GM19328 (cell line): ENCODE measurements around the gene CALML4.
A peak's percentile ranks its signal among the peaks of the same experiment; 100 is the strongest.
"Not testable (repeated sequence)": the region's sequence is repeated elsewhere in the genome, so short reads cannot be mapped to it uniquely, and the experiment has no call there.

Source experiments
- ATAC-seq: cut with Tn5 transposase; IDR thresholded peaks from one replicate; pipeline ENCODE4 v1.9.1; 2021; ENCODE audit warnings: mild to moderate bottlenecking, moderate library complexity; ENCODE audit not compliant: unreplicated experiment

Gene CALML4, protein sequence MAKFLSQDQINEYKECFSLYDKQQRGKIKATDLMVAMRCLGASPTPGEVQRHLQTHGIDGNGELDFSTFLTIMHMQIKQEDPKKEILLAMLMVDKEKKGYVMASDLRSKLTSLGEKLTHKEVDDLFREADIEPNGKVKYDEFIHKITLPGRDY

DNA sequence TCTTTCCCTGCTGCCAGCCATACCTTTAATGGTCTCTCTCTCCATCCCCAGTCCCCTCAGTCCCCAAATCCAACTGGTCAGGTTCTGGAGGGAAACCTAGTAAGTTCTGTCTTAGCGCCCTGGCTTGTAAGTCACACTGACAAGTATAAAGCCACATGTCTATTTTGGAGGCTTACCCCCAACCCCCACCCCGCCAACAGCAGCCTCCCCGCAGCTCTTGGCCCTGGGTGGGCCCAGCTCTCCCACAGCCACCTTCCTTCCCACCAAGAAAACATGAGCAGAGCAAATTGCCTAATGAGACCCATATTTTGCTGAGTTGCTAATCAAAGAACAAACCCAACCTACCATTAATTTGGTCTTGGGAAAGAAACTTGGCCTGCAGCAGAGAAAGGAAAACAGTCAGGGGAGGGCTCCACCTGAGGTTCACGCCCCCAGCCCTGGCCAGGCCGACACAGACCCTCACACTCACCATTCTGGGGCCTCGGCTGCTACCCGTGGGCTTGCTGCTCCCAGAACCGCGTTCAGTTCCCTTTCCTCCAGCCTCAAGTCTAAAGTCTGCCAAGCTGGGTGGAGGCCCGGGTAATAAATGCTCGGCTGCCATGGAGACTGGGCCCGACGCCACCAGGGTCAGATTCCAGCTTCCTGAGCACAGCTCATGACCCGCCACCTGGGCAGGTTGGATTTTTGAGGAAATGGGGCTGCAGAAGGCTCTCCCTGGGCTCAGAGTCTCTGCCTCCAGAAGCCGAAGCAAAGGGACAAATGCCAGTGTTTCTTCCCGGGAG is at the start of gene CALML4:
Gene CALML4, minus strand, starts transcription at position 557 of the 782 bp plus-strand sequence. Its CDS starts 85 bp downstream, at position 472.
- ATAC-seq, result no peak

DNA sequence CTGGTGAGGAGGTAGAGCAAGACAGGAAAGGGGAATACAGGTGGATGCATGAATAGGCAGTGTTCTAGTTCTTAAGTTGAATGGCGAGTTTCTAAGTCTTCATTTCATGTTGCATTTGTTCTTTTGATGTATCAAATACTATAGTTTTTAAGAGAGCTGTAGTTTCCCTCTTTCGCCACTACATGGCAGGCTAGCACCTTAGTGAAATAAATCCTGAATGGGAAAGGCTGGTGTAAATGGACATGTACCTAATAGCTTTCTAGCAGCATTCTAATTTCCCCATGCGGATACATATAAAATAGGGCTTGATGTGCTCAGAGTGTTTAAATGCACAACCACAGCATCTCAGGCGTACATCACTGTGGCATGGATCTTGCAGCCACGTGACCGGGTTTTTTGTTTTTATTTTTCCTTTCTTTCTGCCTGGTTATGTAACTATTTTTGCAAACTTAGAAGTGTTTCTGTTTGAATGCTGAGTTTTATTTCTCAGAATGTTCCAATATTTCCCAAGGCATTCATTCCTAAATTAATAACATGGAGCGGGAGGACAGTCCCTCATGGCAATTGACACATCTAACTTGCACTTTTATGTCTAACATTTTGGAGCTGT is 47.9 kb upstream of the CALML4 start:
- no peak for ATAC-seq

DNA sequence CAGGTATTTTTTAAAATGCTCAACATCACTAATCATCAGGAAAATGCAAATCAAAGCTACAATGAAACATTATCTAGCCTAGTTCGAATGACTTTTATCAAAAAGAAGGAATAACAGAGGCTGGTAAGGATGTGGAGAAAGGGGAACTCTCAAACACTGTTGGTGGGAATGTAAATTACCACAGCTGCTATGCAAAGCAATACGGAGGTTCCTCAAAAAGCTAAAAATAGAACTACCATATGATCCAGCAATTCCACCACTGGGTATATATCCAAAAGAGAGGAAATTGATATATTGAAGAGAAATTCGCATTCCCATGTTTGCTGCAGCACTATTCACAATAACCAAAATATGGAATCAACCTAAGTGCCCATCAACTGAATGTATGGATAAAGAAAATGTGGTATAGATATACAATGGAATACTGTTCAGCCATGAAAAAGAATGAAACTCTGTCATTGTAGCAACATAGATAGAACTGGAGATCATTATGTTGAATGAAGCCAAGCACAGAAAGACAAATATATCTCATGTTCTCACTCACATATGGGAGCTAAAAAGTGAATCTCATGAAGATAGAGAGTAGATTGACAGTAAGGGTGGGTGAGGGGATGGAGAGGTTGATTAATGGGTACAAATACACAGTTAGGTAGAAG is 44.1 kb upstream of the CALML4 start:
- no peak for ATAC-seq

DNA sequence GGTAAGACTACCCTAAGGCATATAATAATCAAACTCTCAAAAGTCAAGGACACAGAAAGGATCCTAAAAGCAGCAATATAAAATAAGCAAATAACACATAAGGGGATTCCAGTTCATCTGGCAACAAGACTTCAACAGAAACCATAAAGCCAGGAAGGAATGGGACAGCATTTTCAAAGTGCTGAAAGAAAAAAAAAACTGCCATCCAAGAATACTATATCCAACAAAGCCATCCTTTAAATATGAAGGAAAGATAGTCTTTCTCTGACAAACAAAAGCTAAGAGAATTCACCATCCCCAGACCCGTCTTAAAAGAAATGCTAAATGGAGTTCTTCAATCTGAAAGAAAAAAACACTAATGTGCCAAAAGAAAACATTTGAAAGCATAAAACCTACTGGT is 39.1 kb upstream of the CALML4 start:
- ATAC-seq, result no peak

DNA sequence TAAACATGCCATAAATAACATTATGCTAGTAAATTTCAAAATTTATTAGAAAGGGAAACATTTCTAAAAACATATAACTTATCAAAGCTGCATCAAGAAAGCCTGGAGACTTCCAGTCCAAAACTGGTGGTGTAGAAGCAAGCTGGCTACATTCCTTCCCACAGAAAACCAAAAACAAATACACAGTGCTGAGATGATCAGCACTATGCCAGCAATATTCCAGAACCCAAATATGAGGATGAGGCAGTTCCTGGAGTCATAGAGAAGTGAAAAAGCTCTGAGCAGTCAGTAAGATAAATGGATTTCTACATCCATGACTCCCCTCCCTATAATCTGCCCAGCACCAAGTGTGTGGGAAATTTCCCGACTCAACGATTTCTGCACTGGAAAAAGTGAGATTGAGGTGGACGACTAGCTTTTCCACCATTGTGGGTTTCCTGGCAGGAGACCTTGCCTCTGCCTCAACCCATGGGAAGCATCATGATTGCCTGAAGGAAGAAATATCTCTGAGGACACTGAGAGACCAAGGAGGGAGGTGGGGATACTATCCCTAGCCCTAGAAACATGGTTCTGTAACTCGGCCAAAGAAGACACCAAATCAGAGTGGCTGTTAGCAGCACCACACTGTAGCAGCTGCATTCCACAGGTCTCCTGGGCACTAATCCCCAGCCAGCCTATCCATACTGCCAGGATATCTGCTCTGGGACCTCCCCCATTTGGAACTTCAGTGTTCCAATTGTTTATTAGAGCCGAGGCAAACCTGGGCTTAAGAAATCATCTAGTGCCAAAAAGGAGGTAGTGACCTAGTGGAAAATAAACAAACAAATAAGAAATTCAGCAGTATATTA is 36.2 kb upstream of the CALML4 start:
- no peak for ATAC-seq

DNA sequence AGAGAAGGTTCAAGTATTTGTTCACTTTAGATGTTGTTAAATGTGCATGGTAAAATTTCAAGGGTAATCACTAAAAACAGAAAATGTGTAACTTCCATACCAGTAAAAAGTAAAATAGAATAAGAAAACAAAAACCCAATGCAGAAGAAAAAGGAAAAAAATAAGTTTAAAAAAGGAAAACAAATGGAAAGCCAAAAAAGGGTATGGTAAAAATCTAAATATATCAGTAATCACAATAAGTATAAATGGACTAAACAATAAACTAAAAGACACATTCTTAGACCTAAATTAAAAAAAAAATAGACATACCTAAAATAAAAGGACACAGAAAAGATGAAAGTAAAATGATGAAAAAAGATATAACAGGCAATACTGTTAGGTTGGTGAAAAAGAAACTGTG is 33.9 kb upstream of the CALML4 start:
- no peak for ATAC-seq

DNA sequence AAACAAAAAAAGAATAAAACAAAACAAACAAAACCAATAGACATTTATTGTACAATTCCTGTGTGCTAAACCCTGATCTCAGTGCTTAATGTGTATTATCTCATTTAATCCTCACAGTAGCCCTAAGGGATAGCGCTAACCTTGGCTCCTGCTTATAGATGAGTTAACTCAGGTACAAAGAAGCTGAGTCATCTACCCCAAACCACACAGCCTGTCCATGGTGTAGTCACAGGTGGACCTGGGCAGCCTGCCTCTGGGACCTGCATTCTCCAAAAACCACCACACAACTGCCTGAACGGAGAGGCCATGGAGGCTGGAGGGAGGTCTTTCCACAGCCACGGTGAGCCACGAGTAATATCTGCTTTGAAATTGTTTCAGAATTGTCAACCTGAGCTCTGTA is 29.9 kb upstream of the CALML4 start:
- ATAC-seq, result no peak

DNA sequence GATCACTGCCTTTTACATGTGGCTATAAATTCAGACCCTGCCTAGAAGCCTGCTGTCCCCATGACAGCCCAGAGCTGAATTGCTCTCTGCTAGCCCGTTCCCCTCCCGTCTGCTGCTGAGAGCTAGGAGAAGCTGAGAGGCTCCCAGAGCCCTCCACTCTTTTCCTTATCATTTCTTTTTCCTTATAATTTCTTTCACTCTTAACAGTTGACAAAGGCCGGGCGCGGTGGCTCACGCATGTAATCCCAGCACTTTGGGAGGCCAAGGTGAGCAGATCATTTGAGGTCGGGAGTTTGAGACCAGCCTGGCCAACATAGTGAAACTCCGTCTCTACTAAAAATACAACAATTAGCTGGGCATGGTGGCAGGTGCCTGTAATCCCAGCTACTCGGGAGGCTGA is 29.4 kb upstream of the CALML4 start:
- not testable (repeated sequence) for ATAC-seq

DNA sequence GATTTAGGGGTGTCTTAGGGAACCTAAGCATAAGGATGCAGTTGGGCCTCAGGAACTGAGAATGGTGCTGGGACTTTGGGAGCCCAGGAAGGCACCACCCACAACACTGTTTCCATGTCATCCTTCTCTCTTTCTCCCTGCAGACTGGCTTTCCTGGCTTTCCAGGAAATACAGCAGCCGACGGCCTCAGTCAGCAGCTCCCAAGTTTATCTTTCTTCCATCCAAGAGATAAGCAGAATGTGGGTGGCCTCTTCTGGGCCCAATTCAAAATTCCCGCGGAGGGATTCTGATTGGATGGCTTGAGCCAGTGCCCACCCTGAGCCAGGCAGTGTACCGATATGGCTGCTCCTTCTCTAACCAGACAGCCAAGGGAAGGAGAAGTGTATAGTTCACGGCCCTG is 28.9 kb upstream of the CALML4 start:
- ATAC-seq, result no peak

DNA sequence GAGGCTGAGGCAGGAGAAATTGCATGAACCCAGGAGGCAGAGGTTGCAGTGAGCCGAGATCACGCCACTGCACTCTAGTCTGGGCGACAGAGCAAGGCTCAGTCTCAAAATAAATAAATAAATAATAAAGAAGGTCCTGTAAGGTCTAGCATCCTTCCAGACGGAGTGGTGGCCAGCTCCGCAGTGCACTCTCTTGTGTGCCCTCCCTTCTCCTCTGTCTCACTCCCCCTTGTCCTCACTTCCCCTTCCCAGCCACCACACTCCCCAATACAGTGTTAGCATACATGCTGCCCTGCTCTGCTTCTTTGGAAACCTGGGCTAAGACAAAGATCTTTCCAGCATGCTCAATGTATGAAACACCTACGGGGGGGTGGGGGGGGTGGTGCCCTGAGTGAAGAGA is 27.8 kb upstream of the CALML4 start:
- ATAC-seq, result no peak

DNA sequence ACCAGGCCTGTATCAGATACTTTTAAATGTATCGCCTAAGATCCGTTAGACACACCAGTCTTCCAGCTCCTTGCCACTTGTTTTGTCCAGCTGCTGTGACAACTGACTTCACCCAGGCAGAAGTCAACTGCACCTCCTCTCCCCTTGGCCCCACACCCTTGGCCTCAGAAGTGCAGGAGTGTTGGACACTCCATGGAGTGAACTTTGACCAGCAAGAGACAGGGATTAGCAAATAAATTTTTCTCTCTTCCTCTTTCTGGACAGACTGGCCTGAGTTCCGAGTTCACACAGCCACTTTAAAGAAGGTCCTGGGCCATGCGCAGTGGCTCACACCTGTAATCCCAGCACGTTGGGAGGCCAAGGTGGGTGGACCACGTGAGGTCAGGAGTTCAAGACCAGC is 27.3 kb upstream of the CALML4 start:
- ATAC-seq, result no peak

DNA sequence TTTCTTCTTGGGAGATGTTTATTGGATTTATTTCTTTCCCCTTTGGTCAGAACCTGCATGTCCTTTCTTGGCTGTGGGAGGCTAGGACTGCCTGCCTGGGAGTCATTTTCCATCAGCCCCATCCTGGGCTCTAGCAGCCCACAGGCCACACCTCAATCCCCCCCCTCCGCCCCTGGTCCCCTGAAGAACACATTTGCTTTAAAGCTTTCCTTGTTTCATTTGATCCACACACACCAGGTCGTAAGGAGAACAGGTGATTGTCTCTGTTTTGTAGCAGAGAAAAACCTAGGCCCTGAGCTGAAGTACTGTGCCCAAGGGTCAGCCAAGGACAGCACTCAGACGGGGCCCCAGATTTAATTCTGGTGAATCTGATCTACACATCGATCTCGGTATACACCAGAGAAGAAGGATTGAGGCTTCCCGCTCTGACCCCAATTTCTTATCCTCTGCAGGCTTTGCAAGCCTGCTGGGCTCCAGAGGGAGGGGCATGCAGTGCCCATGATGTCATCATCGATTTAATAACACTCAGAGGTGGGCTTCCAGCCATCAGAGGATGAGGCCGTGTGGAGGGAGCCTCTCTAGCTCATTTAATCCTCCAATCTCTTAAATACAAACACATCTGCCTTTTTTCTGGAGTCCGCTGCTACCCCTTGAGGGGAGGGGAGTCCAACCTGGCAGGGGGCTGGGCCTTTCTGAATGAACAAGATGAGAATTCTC is 26.1 kb upstream of the CALML4 start:
- no peak for ATAC-seq

DNA sequence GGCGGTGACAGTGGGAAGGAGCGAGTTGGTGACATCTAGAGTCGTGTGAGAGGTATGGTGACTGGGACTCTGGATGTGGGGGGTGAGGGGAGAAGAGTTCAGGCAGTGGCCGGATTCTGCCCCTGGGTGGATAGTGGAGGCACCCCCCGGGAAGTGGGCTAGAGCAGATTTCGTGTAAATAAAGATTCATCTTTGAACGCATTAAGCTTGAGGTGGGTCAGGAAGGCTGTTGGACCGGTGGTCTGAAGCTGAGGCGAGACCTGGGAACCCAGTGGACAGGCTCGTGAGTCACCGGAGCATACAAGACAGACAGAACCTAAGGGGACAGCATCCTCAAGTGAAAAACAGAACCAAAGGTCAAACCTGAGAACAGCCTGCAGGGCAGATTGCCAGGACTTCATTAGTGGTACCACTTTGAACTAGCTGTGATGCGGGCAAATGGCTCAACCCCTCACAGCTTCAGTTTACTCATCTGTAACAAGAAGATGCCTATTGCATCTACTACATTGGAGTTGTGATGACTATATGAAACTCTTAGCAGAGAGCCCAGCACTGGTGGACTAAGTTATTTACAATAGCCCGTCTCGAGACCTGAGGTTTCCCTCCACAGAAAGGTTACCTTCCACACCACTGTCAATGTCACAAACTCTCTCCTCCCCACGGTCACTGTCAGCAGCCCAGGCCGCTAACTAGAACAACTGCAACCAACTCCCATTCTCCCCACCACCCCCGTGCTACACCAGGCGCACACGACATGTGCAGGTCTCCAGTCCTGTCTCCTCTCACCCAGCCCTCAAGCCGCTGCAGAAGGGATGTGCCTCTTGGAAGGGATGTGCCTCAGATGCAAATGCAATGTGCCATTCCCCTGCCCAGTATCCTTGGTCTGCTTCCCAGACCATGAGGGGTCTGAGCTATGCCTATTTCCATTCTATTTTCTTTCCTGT is 25.3 kb upstream of the CALML4 start:
- no peak for ATAC-seq

DNA sequence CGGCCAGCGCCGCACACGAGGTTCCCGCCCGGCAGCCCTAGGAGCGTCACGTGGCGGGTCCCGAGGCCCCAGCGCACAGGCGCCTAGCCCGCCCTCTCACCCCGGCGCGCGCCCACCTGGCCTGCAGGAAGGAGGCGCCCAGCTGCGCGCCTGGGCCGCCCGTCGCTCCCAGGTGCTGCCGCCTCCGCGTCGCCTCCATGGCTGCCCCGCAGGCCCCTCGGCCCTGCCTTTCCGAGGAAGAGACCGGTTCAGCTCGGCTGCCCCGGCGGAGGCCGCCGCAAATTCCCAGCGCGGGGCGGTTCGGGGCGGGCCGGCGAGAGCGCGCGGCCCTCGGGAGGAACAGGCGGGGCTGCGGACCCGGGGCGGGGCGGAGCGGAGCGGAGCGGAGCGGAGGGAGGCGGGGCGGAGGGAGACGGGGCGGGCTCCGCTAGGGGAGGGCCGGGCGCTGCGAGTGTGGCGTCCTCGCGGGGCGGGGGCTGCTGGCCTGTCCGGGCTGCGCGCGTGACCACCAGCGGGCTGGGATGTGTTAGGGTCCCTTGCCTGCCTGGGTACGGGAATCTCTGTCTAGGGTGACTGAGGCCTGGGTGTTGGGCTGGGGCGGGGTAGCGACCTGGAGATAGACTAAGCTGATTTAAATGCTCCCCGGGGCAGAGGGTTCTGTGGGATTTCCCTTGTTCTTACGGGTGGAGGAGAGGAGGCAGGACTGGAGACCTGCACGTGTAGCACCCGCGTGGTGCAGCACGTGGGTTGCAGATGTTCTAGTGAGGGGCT is 24.4 kb upstream of the CALML4 start, which contains the start of gene CLN6:
Gene CLN6, minus strand, starts transcription at position 343 of the 771 bp plus-strand sequence. Its CDS starts 144 bp downstream, at position 199.
- ATAC-seq, result peak; percentile 59

DNA sequence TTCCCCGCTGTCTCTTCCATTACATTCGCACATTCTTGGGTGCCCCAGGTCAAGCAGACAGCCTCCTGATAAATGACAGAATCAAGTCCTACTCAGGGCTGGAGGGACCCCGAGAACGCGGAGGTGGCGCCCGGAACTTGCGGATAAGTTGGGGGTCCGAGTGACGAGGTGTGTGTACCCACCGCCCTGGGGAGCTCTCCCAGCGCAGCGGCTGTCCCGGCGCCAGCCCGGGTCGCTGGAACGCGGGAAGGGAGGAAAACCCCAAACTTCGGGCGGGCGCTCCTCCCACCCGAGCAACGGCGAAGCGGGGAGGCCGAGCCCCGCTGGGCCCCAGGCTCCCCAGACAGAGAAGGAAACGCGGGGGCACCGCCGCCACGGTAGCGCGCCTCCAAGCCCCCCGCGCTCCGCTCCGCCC is 23.8 kb upstream of the CALML4 start:
- ATAC-seq, result no peak

DNA sequence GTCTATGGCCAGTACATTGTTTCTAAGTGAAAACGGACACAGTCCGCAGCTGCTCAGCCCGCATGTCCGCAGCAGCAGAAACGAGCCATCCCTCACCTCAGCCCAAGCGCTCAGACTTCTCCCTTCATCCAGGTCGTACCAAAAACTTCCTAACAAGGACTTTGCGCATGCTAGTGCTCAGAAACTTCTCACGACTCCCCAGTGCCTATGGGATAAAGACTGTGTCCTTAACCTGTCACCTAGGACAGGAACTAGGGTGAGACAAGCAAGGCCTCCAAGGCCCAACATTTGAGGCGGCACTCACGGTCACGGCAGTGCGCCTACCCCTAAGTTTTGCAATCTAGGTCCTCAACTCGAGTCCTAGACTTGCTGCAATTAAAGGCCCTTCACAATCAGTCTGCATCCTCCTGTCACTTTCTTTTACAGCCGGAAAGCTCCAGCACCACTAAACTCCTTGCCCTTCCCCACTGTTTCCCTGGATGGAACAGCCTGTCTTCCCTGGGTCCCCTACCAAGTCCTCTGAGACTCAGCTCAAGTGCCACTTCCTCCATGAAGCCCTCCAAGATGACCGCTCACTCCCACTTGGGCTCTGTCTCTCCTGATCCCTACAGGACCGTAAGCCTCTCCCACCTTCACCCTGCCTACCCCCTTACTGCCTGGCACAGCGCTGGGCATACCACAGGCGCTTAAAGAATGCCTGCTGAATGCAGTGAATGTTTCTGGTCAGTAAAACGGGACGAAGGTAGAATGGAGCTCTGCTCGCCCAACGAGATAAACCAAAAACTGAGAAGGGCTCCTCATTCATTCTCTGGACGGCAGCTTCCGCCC is 23.2 kb upstream of the CALML4 start:
- ATAC-seq, result no peak

DNA sequence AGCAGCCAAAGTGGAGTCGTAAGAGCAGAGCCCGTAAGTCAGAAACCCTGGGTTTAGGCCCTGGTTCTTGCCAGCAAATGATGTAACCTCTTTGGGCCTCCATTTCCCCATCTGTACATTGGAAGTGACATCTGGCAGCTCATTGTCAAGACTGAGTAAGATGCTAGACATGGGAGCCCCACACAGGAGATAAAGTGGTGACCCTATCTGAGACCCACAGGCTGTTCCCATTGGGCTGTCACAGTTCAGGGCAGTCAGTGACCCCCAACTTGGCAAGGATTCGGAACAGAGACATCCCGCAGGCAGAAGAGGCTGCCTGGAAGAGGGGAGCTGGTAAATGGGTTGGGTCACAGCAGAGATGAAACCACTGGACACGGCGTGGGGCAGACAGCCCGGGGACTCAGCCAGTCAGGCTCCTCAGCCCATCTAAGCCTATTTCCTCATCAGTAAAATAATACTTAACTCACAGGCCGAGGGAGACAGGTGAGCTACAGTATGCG is 22.6 kb upstream of the CALML4 start:
- ATAC-seq, result no peak
